Keratinocyte (primary cell): ENCODE measurements around the gene ACSF3. TPM values are rescaled to one million over a fixed set of nuclear protein-coding genes. Genes with fewer than 3 reads are reported as not detected.

Experiments
- DNase-seq: peaks from one replicate; pipeline ENCODE4 v3.0.0-alpha.2; 2011; ENCODE audit warnings: low read depth, missing footprints, low spot score
- FAIRE-seq: peaks from 2 replicates; lab custom pipeline; 2011; peaks lifted over from hg19 to GRCh38; lab: Jason Lieb, UNC
- H2AFZ ChIP-seq: 2 replicates; pipeline ENCODE4 v1.6.0; 2012; ENCODE audit warnings: low read length, control low read depth, inconsistent platforms; ENCODE audit not compliant: control insufficient read depth
- H3K27ac ChIP-seq: 2 replicates; pipeline ENCODE4 v1.5.1; 2011; ENCODE audit warnings: low read length; ENCODE audit not compliant: control insufficient read depth, insufficient read depth
- H3K27me3 ChIP-seq: 3 replicates; pipeline ENCODE4 v1.6.0; 2011; ENCODE audit warnings: low read length; ENCODE audit not compliant: control insufficient read depth, insufficient read depth; ENCODE audit errors: extremely low read depth
- H3K36me3 ChIP-seq, 2 experiments: 2 replicates in 1 of 2; 3 replicates in 1 of 2; pipeline ENCODE4 v1.5.1; 2011; ENCODE audit warnings: low read length in 2 of 2, mild to moderate bottlenecking in 1 of 2; ENCODE audit not compliant: control insufficient read depth in 2 of 2, insufficient read depth in 2 of 2; ENCODE audit errors: extremely low read depth in 1 of 2
- H3K4me1 ChIP-seq: 3 replicates; pipeline ENCODE4 v1.5.1; 2011; ENCODE audit warnings: low read length; ENCODE audit not compliant: control insufficient read depth, insufficient read depth; ENCODE audit errors: extremely low read depth
- H3K4me2 ChIP-seq: 3 replicates; pipeline ENCODE4 v1.6.0; 2011; ENCODE audit warnings: low read depth, low read length; ENCODE audit not compliant: control insufficient read depth, insufficient read depth; ENCODE audit errors: extremely low read depth
- H3K4me3 ChIP-seq, 3 experiments: fragments of 200-600 bp in 1 of 3; sonication (generic) in 1 of 3; 2 replicates in 2 of 3; 3 replicates in 1 of 3; pipeline ENCODE4 v1.5.1; 2011 to 2016; ENCODE audit warnings: low read length in 3 of 3, mild to moderate bottlenecking in 3 of 3, control low read depth in 2 of 3, inconsistent platforms in 1 of 3, low read depth in 1 of 3, mixed read lengths in 1 of 3, mixed run types in 1 of 3, moderate library complexity in 1 of 3; ENCODE audit not compliant: control insufficient read depth in 2 of 3, insufficient read depth in 2 of 3; ENCODE audit errors: extremely low read depth in 1 of 3
- H3K79me2 ChIP-seq: 2 replicates; pipeline ENCODE4 v1.6.0; 2012; ENCODE audit warnings: low read length; ENCODE audit not compliant: control insufficient read depth, insufficient read depth
- H3K9ac ChIP-seq: 3 replicates; pipeline ENCODE4 v1.6.0; 2011; ENCODE audit warnings: low read length; ENCODE audit not compliant: control insufficient read depth, insufficient read depth; ENCODE audit errors: extremely low read depth
- H3K9me1 ChIP-seq: 3 replicates; pipeline ENCODE4 v1.6.0; 2011; ENCODE audit warnings: low read length; ENCODE audit not compliant: control insufficient read depth, insufficient read depth; ENCODE audit errors: extremely low read depth
- H3K9me3 ChIP-seq: 2 replicates; pipeline ENCODE4 v1.5.1; 2012; ENCODE audit warnings: low read depth, low read length; ENCODE audit not compliant: control insufficient read depth
- H4K20me1 ChIP-seq: 3 replicates; pipeline ENCODE4 v1.6.0; 2011; ENCODE audit warnings: low read length; ENCODE audit not compliant: control insufficient read depth, insufficient read depth; ENCODE audit errors: extremely low read depth
- CTCF ChIP-seq, 3 experiments: IDR thresholded peaks in 1 of 3; conservative IDR thresholded peaks in 1 of 3; optimal IDR thresholded peaks in 1 of 3; 2 replicates in 2 of 3; 3 replicates in 1 of 3; pipeline versions ENCODE3 to v1.5.1; 2011; ENCODE audit warnings: low read length in 3 of 3, mild to moderate bottlenecking in 3 of 3, moderate library complexity in 2 of 3, control low read depth in 1 of 3, inconsistent platforms in 1 of 3; ENCODE audit not compliant: insufficient read depth in 2 of 3; ENCODE audit errors: extremely low read depth in 1 of 3
- EZH2 ChIP-seq: IDR thresholded peaks from one replicate; pipeline ENCODE4 v1.6.1; 2012; ENCODE audit warnings: inconsistent platforms, mild to moderate bottlenecking, low read length, moderate library complexity
- dilution Hi-C: fragments of 300-500 bp; cut with MboI; formaldehyde crosslinking; loops from one replicate; pipeline ENCODE4 v1.7.0; 2020; ENCODE audit warnings: low sequenced_read_pairs; ENCODE audit not compliant: extremely low pct_ligation_motif_present
- polyA plus RNA-seq, 5 experiments: library from polyadenylated mRNA; depleted of rRNA in 3 of 5; stranded (reverse) in 3 of 5; stranded (forward) in 1 of 5; unstranded in 1 of 5; fragments of >200 nt; gene quantifications; 1 replicate in 1 of 5; 2 replicates in 3 of 5; 3 replicates in 1 of 5; pipeline versions ENCODE4 v1.2.1 to v1.2.3, GENCODE V29; 2011 to 2012; ENCODE audit warnings: missing spikeins in 2 of 5, low read depth in 1 of 5, low replicate concordance in 1 of 5

ACSF3 gene
- polyA plus RNA-seq, 1 donor (not counting 4 experiments of a cell fraction or from before 2014, with no cell fraction given), result 13.4 TPM

- no peak for TF ChIP-seq EZH2
- no peak for TF ChIP-seq CTCF (optimal IDR thresholded peaks at IDR 0.05 in 1 of 3, IDR thresholded peaks at IDR 0.05 in 1 of 3, conservative IDR thresholded peaks at IDR 0.05 in 1 of 3; ENCODE audit: extremely low read depth in 1 of 3, insufficient read depth in 2 of 3, low read length in 3 of 3)
- Histone ChIP-seq H3K36me3 (no peaks in the 10 kb centered on the region), H3K9ac (no peak overlapping the region), H2AFZ (no peak overlapping the region), H3K27me3 (peaks cover 9% of the 10 kb centered on the region), H3K9me3 (no peaks in the 10 kb centered on the region), H3K79me2 (no peaks in the 10 kb centered on the region), H3K9me1 (no peaks in the 10 kb centered on the region), H4K20me1 (peaks cover 4% of the 10 kb centered on the region), H3K27ac (no peak overlapping the region), H3K4me3 (no peak overlapping the region), H3K4me1 (no peaks in the 10 kb centered on the region), H3K4me2 (no peak overlapping the region)
- no peak for DNase-seq
- dilution Hi-C loops, result no loop called here
- FAIRE-seq, result no peak
Observed at GRCh38 chr16:89189358-89190025, 95.8 kb downstream of the ACSF3 start.

GRCh38 chr16:89190150-89190958 is 96.7 kb downstream of the ACSF3 start:
- H3K36me3 ChIP-seq, result no peaks in the 10 kb centered on the region
- H3K27ac ChIP-seq, result no peak overlapping the region
- FAIRE-seq (no peak), DNase-seq (no peak)
- no peak for TF ChIP-seq CTCF (optimal IDR thresholded peaks at IDR 0.05 in 1 of 3, IDR thresholded peaks at IDR 0.05 in 1 of 3, conservative IDR thresholded peaks at IDR 0.05 in 1 of 3; ENCODE audit: extremely low read depth in 1 of 3, insufficient read depth in 2 of 3, low read length in 3 of 3)
- no peak for TF ChIP-seq EZH2
- H3K9ac ChIP-seq, result no peak overlapping the region
- dilution Hi-C loops, result no loop called here
- H3K9me1 ChIP-seq, result no peaks in the 10 kb centered on the region
- H3K9me3 ChIP-seq, result no peaks in the 10 kb centered on the region
- H3K4me2 ChIP-seq, result no peak overlapping the region
- no peaks in the 10 kb centered on the region for H3K79me2 ChIP-seq
- H3K27me3 ChIP-seq, result peaks cover 9% of the 10 kb centered on the region
- peaks cover 4% of the 10 kb centered on the region for H4K20me1 ChIP-seq
- H2AFZ ChIP-seq, result no peak overlapping the region
- no peak overlapping the region for H3K4me3 ChIP-seq
- H3K4me1 ChIP-seq, result no peaks in the 10 kb centered on the region
